Lower leg skin (tissue), 3 donors: ENCODE data around the gene INPP5D.

Experiments
- POLR2A ChIP-seq, 2 donors: fragments of 450-650 bp; IDR thresholded peaks; one replicate each; pipeline ENCODE4 v1.6.1; 2016 to 2017; ENCODE audit warnings: antibody characterized with exemption in 2 of 2, mild to moderate bottlenecking in 1 of 2, moderate library complexity in 1 of 2
- TF ChIP-seq, protein P1 (sequence below), 3 donors: fragments of 450-650 bp; IDR thresholded peaks; one replicate each; pipeline ENCODE4 v1.5.1; 2016; ENCODE audit warnings: antibody characterized with exemption in 3 of 3, mild to moderate bottlenecking in 3 of 3, moderate library complexity in 2 of 3

- TF ChIP-seq, protein P1, sequence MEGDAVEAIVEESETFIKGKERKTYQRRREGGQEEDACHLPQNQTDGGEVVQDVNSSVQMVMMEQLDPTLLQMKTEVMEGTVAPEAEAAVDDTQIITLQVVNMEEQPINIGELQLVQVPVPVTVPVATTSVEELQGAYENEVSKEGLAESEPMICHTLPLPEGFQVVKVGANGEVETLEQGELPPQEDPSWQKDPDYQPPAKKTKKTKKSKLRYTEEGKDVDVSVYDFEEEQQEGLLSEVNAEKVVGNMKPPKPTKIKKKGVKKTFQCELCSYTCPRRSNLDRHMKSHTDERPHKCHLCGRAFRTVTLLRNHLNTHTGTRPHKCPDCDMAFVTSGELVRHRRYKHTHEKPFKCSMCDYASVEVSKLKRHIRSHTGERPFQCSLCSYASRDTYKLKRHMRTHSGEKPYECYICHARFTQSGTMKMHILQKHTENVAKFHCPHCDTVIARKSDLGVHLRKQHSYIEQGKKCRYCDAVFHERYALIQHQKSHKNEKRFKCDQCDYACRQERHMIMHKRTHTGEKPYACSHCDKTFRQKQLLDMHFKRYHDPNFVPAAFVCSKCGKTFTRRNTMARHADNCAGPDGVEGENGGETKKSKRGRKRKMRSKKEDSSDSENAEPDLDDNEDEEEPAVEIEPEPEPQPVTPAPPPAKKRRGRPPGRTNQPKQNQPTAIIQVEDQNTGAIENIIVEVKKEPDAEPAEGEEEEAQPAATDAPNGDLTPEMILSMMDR (IDR thresholded peaks at IDR 0.05), result no peak
- TF ChIP-seq POLR2A (IDR thresholded peaks at IDR 0.05), result no peak
Measured at GRCh38 chr2:233242231-233242927, 182.2 kb downstream of the INPP5D start.
